Left cardiac atrium (tissue), 4 donors: ENCODE data around the gene NVL. TPM values are rescaled to one million over a fixed set of nuclear protein-coding genes. Genes with fewer than 3 reads are reported as not detected.

Experiments used
- ATAC-seq, 2 donors: fragments of 200-7000 bp; cut with Tn5 transposase; one replicate each; pipeline ENCODE4 v1.9.1; 2020; ENCODE audit warnings: mild to moderate bottlenecking in 2 of 2, moderate library complexity in 2 of 2
- DNase-seq: peaks from one replicate; pipeline ENCODE4 v3.0.0-alpha.2; 2020
- intact Hi-C, 2 donors: fragments of 100-400 bp; cut with DNase I; formaldehyde crosslinking; loops; one replicate each; pipeline versions ENCODE4 v1.14.1 to v1.15.1; 2022 to 2023
- total RNA-seq, 2 donors: library from RNA; stranded (reverse); fragmentation: NEBNext Ultra II Directional; extraction: Animal tissue kit (Norgen Biotek cat#: 25700); gene quantifications; one replicate each; pipeline ENCODE4 v1.2.1, GENCODE V29; 2021
- donor health status: DM: no; HTN: yes; CAD: no.
- donor health status: DM: no; HTN: yes; CAD: no; lungs with severe emphysema.
- donor health status: DM: yes; HTN: yes; CAD: no.
- donor health status: Dilated cardiomyopathy.

Gene NVL
- total RNA-seq, 2 donors from 2014 or later: 10.7 to 11.8 TPM

DNA sequence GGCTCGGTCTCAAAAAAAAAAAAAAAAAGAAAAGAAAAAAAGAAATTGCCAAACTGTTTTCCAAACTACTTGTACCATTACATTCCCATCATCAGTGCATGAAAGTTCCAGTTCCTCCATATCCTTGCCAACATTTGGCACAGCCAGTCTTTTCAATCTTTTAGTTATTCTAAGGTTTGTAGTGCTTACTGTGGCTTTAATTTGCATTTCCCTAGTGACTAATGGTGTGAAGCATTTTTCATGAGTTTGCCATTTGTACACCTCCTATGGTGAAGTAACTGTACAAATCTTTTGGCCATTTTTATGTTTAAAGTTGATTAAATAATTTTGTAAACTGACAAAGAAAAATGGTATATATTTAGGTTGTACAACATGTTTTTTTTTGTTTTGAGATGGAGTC is 76.3 kb downstream of the NVL start:
- DNase-seq (no peak), ATAC-seq (no peak)
- intact Hi-C loops: no loop called here

DNA sequence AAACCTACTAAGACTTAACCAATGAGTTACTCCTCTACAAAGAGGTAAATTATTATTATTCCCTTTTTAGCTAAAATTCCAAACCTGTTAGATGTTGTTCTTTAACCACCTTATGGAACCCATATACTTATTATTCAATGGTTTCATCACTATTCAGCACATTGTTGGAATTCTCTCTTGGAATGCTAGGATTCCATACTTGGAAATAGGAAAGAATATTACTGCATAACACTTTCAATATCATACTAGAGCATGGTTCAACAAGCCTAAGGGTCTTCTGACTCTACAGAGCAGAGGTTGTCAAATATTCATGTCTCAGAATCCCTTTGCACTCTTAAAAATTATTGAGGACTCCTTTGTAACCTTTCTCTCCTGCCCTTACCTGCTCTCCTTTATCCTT is 77.5 kb downstream of the NVL start:
- ATAC-seq (no peak), DNase-seq (no peak)
- intact Hi-C loops: no loop called here

DNA sequence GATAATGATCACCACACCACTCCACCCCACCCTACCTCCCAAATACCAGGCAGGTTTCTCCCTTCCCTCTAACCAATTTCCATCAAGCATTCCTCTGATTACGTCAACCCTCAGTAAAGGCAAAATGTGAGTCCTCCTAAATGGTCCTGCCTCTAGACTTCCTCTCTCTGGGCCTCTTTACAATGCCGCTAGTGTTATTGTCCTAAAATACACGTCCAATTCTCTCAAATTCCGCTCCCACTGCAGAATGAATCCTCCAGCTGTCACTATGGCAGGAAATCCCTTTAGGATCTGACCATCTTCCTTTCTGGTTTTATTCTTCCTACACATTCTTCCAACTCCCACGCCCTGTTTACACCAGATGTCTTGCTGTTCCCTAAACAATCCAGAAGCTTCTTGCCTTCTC is 78.2 kb downstream of the NVL start:
- intact Hi-C loops: no loop called here
- DNase-seq: no peak
- no peak for ATAC-seq

DNA sequence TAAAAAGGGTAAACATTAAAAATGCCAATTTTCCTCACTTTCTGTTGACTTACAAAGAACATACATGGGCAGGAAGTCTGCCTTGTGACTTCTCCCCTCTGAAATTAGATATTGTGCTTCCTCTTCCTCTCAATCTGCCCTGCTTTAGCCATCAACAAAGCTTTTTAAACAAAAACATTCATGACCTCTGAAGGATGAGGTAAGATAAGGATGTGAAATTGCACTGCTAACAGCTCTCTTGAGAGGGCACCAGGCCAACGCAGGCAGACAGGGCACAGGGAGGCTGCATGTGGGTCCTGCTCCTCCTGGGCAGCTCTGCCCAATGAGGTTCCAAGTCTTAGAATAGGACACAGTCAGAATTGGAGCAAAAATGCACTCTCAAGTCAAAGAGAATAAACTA is 84.8 kb downstream of the NVL start:
- intact Hi-C loops: no loop called here
- ATAC-seq (peak; percentile 86 to 92), DNase-seq (peak; percentile 79)

DNA sequence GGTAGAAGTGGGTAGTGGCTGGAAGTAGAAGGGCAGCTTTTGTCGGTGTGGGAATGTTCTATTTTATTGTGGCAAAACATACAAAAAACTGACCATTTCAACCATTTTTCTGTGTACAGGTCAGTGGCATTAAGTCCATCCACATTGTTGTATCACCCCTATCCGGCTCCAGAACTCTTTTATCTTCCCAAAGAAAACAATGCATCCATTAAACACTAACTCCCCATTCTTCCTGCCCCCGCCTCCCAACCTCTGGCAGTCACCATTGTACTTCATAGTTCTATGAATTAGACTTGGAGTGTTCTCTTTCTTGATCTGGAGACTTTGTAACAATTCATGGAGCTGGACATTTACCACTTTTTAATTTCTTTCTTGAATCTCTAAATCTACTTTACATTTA is 91.2 kb downstream of the NVL start:
- ATAC-seq (no peak), DNase-seq (no peak)
- intact Hi-C loops: no loop called here

DNA sequence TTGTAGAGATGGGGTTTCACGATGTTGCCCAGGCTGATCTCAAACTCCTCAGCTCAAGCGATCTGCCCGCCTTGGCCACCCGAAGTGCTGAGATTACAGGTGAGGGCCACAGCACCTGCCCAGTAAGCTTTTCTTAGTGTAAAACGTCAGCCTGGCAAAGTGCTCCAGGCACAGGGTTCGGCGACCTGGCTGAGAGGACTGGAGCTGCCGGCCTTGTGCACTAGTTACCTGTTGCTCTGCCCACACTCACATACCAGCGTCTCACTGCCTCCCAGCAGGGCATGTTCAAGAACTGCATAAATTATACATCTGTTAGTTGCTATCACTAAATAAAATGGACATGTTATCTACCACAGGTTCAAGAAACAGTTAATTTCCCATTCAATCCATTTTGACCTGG is 91.8 kb downstream of the NVL start:
- no peak for DNase-seq
- ATAC-seq: no peak
- intact Hi-C loops: no loop called here

DNA sequence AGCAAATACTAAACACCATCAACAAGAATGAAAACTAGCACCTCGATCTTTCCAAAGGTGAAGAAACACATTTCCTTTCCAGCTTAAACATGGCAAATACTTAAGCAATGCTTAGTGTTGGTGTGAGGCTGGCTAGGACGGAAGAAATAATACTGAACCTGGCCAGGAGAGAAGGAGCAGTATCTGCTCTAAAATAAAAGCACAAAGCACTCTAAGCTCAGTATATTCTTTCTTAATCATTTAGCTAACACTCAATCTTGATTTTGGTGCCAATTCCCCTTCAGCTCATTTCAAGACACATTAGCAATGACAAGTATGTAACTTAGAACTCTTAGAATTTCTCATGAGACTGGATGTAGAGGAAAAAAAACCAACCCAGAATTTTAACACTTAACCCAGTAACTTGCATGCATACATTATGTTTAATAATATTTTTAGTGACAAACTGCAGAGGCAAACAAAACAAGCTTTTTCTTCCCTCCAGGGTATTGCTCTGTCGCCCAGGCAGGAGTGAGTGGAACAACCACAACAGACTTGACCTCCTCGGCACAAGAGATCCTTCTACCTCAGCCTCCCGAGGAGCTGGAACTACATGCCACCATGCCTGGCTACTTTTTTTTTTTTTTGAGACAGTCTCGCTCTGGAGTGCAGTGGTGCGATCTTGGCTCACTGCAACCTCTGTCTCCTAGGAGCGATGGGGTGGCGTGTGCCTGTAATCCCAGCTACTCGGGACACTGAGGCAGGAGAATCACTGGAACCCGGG is 92.7 kb downstream of the NVL start:
- intact Hi-C loops: no loop called here
- ATAC-seq (no peak), DNase-seq (no peak)

DNA sequence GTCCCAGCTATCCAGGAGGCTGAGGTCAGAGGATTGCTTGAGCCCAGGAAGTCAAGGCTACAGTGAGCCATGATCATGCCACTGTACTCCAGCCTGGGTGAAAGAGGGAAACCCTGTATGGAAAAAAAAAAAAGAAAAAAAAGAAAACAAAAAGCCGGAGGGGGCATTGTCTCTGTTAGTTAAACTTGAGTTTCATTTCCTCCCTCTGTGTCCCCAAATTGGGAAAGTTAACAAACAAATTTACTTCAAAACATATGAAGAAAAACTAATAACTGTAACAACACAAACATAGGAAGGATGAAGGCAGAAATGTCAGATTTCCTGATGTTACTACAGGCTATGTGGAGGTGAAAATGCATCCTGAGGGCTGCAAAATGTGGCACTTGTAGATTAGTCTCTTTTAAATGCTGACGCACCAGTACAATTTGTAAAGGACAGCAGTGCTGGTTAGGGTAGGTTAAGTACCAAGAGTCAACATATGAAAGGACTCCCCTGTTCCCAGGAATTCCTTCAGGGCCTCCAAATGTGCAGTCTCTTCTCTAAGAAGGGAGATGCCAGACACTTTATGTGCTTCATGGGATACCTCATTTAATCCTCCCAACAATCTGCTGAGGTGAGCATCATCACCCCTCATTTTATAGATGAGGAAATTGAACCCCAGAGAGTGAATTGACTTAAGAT is 94.0 kb downstream of the NVL start:
- DNase-seq (no peak), ATAC-seq (no peak)
- intact Hi-C loops: no loop called here

DNA sequence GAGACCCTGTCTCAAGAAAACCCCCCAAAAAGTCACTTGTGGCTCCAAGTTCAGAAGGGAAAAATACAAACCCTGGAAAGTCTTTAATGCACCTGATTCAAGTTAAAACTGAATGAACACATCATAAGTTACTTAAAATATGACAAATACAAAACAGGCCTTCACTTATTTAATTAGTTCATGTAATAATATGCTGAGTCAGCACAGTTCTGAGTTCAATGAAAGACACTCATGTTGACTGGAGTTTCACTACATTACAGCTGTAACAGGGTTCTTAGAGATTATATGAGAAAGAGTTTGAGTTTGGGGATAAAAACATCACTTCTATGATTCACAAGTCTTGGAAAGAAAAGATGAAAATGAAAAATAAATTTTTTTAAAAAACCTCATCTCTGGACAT is 96.0 kb downstream of the NVL start:
- ATAC-seq (no peak), DNase-seq (no peak)
- intact Hi-C loops: no loop called here

DNA sequence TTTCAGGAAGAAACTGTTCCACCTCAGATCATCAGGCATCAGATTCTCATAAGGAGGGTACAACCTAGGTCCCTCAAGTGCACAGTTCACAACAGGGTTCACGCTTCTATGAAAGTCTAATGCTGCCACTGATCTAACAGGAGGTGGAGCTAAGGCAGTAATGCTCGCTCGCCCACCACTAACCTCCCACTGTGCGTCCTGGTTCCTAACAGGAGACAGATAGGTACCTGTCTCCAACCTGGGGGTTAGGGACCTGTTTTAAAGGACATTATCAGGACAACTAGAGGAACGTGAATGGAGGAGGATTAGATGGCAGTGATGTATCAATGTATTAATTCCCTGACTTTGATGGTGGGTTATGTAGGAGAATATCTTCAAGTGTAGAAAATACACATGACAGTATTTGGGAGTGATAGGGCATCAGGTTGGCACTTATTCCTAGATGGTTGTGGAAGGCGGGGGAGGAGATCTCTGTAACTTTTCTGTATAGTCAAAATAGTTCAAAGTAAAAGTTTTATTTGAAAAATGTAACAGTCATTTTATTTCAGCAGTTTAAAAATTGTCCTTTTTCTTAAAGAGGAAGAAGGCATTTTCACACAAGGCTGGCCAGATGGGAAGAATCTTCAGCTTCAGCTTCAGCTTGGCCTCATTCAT is 103.0 kb downstream of the NVL start:
- intact Hi-C loops: no loop called here
- ATAC-seq (no peak), DNase-seq (no peak)

DNA sequence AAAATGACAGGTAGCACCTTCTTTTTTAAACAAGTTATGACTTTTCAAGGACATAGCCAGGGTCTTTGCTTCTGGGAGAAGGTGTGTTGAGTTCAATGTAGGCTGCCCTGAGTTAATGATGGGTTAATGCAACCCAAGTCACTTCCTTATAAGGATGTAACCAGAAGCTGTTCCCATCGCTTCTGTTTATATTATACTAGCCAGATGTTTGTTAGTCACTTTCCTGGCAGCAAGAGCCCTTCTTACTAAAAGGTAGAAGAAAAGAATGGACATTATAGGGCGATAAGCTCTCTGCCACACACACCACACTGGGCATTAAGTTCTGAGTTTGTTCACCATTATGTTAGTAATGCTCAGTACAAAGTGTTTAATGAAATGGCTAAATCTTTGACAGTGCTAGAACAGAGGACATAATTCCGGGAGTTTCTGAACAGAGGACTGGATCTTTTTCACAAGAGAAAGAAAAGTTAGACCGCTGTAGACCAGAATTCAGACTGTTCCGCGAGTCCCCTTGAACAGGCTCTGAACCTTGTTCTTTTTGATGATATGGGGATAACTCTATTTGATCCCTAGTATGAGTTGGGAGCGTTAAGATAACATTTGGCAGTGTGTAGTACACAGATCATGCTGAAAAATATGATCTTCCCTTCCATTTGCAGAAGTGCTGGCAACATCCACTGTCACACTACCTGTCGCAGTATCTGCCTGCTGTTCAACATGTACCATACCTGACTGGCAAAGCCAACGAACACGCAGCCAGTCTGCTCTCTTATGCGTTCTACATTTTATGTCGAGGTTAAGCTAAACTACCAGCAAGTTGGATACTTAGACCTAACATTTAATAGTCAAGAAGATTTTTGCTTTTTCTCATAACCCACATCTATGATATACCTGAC is 105.9 kb downstream of the NVL start:
- DNase-seq: no peak
- peak in 1 of 2 donors; percentile 33 for ATAC-seq
- intact Hi-C loops: no loop called here

DNA sequence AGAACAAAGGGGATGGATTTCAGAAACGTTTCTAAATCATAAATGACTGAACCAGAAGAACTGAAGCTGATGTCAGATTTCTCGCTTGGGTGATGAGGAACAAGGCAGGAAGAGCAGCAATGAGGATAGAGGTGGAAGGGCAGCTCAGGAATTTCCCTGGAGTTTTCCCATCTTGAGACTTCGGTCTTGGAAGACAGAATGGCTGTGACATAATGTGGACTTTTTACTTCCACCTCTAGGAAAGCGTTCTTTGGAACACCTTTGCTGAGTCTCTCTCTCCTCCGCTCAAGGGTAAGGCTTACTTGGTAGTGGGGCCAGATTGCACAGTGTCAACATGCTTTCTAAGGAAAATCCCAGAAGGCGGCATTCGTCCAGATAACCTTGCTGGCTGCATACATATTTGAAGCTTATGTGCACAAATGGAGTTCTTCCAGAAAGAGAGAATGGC is 110.3 kb downstream of the NVL start:
- no peak for ATAC-seq

DNA sequence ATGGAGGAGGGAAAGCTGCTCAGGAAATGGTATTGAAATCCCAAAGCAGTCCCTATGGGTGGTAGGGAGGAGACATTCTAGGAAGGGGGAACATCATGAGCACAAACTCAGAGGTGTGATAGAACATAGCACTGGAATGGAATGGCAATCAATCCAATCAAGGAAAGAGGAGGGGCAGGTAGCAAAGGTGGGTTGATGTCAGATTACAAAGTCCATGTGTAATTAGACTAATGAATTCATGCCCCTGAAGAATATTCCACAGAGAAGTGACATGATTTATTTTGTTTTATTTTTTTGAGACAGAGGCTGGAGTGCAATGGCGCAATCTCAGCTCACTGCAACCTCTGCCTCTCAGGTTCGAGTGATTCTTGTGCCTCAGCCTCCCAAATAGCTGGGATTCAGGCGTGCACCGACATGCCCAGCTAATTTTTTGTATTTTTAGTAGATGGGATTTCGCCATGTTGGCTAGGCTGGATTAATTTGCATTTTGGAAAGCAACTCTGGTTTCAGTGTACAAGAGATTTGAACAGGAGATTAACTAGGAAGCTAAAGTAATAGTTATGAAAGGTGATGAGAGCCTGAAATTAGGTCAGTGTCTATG is 110.9 kb downstream of the NVL start:
- intact Hi-C loops: loop anchor here in 1 of 2 donors (5.0 kb wide), 1 partner anchor 37 kb away; the partner anchor contains the start of gene DEGS1
- DNase-seq (no peak), ATAC-seq (no peak)

More for the DNA sequence above, 110.3 kb downstream of the NVL start:
- intact Hi-C loops: loop anchor here in 1 of 2 donors (5.0 kb wide), 1 partner anchor 37 kb away; the partner anchor contains the start of gene DEGS1
- no peak for DNase-seq

DNA sequence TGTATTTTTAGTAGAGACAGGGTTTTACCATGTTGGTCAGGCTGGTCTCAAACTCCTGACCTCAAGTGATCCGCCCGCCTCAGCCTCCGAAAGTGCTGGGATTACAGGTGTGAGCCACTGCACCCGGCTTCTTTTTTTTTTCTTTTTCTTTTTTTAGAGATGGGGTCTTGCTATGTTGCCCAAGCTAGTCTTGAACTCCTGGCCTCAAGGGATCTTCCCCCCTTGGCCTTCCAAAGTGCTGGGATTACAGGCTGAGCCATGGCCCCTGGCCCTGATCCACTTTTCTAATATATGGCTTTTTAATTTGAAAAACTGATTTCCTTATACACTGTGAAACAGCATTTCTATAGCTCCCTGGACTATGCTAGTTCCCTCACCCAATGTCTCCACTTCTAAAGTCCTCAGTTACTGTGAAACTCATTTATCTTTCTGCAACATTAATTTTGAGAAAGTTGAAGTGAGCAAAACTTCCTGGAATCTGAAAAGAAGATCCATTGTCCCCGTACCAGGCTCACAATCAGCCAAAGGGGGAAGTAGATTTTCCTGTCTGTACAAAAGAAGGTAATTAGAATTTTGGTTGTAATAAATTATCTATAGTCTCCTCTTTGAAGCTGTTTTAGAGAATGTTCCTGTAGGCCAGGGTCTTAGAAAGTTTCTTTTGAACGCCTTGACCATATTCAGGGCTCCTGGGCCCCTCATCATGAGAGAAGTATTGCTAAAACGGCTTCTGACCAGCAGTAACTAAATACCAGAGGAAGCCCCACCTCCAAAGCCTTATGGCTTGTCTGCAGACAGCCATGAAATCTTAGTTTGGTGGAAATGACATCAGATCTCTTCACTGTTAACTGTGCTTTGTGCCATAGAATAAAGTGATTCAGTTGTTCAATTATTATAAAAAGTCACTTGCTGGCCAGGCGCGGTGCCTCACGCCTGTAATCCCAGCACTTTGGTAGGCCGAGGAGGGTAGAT is 112.0 kb downstream of the NVL start:
- intact Hi-C loops: loop anchor here in 1 of 2 donors (5.0 kb wide), 1 partner anchor 36 kb away; the partner anchor contains the start of gene DEGS1
- DNase-seq: no peak
- ATAC-seq: no peak

DNA sequence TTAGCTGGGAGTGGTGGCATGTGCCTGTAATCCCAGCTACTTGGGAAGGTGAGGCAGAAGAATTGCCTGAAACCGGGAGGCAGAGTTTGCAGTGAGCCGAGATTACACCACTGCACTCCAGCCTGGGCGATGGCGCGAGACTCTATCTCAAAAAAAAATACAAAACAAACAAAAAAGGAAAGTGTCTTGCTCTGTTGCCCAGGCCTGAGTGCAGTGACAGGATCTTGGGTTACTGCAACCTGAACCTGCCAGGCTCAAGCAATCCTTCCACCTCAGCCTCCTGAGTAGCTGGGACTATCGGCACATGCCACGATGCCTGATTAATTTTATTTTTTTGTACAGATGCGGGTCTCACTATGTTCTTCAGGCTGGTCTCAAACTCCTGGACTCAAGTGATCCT is 113.6 kb downstream of the NVL start:
- ATAC-seq (no peak), DNase-seq (no peak)
- intact Hi-C loops: loop anchor here in 1 of 2 donors (5.0 kb wide), 1 partner anchor 34 kb away; the partner anchor contains the start of gene DEGS1

DNA sequence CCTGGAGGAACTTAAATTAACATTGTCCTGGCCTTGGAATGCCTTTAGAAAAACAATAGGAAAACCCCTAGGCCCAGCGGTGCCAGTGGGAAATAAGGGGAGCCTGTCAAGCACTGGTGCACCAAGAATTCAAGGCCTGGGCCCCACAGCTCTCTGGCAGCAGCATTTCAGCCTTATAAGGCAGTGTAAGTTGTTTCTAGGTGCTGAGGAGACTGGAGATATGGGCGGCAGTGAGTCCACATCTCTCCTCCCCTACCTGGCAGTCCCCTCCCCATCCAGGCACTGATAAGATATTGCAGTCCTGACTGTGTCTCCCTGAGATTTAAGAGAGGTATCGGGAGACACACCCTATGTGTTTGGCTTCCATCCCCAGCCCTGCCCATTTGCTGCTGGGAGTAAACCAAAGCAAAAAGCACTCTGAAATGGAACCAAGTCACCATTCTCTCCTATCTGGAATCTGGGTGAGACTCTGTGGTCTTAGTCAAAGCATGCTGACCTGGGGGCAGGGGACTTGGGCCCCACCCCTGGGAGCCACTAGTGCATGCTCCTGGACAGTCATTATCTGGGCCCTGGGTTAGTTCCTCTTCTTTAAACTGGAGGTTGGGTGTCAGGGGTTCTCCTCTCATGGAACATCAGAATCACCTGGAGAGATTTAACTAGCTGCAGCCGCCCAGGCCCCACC is 116.4 kb downstream of the NVL start:
- peak; percentile 56 to 62 for ATAC-seq
- no peak for DNase-seq
- intact Hi-C loops: no loop called here

DNA sequence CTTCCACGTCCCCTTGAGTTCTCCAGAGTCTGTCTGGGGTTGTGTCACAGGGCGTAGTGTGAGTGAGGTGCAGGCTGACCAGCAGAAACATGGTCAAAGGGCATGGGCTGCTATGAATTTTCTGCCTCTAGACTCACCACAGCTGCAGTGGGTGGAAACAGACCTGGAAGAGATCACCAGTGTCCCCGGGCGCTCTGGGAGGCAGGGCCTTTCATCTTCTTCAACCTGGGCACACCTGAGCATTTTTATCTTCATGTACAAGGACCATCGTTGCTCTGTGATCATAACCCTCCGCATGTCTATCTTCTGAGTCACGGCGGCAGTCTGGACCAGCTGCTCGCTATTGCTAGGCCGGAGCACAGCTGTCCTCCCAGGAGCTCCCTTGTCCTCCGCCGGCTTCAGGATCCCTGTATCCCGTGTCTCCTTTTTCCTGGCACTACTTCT is 117.3 kb downstream of the NVL start:
- DNase-seq (no peak), ATAC-seq (peak in 1 of 2 donors; percentile 27)
- intact Hi-C loops: no loop called here
